Esophagus muscularis mucosa (tissue), 4 donors: ENCODE results near the gene BCAR1. TPM values are rescaled to one million over a fixed set of nuclear protein-coding genes. Genes with fewer than 3 reads are reported as not detected.

Experiments used
- DNase-seq: peaks from one replicate; pipeline ENCODE4 v3.0.0-alpha.2; 2017; ENCODE audit errors: extremely low spot score
- H3K27ac ChIP-seq, 4 donors: fragments of 200-600 bp; sonication (generic); replicated peaks in 1 of 4; 1 replicate in 3 of 4; 2 replicates in 1 of 4; pipeline ENCODE4 v1.5.1; 2016 to 2019; ENCODE audit warnings: mild to moderate bottlenecking in 1 of 4
- H3K27me3 ChIP-seq, 4 donors: fragments of 200-600 bp; sonication (generic); one replicate each; pipeline versions ENCODE4 v1.5.1 to v1.6.0; 2016 to 2019
- H3K36me3 ChIP-seq, 4 donors: fragments of 200-600 bp; sonication (generic); one replicate each; pipeline ENCODE4 v1.5.1; 2016 to 2019
- H3K4me1 ChIP-seq, 4 donors: fragments of 200-600 bp; sonication (generic); one replicate each; pipeline ENCODE4 v1.5.1; 2016 to 2019
- H3K4me3 ChIP-seq, 4 donors: fragments of 200-600 bp; sonication (generic); 1 replicate in 2 of 4; 2 replicates in 2 of 4; pipeline ENCODE4 v1.5.1; 2016 to 2019; ENCODE audit warnings: mild to moderate bottlenecking in 4 of 4, moderate library complexity in 1 of 4
- H3K9me3 ChIP-seq, 4 donors: fragments of 200-600 bp; sonication (generic); 1 replicate in 3 of 4; 2 replicates in 1 of 4; pipeline ENCODE4 v1.5.1; 2016 to 2019
- EP300 ChIP-seq: sonication (generic); formaldehyde crosslinking; IDR thresholded peaks from one replicate; pipeline ENCODE4 v1.6.1; 2017; ENCODE audit warnings: antibody characterized with exemption
- POLR2A ChIP-seq: fragments of 450-650 bp; IDR thresholded peaks from one replicate; pipeline ENCODE4 v1.6.1; 2017; ENCODE audit warnings: antibody characterized with exemption, moderate library complexity, mild to moderate bottlenecking, low read depth
- POLR2AphosphoS5 ChIP-seq, 2 donors: sonication (generic); formaldehyde crosslinking; IDR thresholded peaks; one replicate each; pipeline ENCODE4 v1.6.1; 2017; ENCODE audit warnings: antibody characterized with exemption in 2 of 2
- WGBS: methylation state at CpG from one replicate; pipeline ENCODE4 v1.1.5; 2018; 5-methylcytosine and 5-hydroxymethylcytosine counted together
- intact Hi-C: fragments of 100-400 bp; cut with DNase I; formaldehyde crosslinking; loops from one replicate; pipeline ENCODE4 v1.15.1; 2023
- total RNA-seq, 4 donors: library from RNA; depleted of rRNA; stranded (reverse); fragments of >200 nt; gene quantifications; one replicate each; pipeline versions ENCODE4 v1.1.0 to v1.2.1, GENCODE V29; 2016
- TF ChIP-seq, protein P1 (sequence below), 3 experiments: fragments of 200-600 bp in 2 of 3; fragments of 450-650 bp in 1 of 3; sonication (generic) in 2 of 3; IDR thresholded peaks; one replicate each; pipeline ENCODE4 v1.5.1; 2017 to 2019; ENCODE audit warnings: antibody characterized with exemption in 3 of 3, mild to moderate bottlenecking in 2 of 3, moderate library complexity in 1 of 3

Gene BCAR1
- total RNA-seq, 4 donors from 2014 or later = 31.6 to 67.1 (median 54.8) TPM

- WGBS = 93% methylated on average over 13 of the region's 21 CpGs
- Histone ChIP-seq H3K27ac (no peak overlapping the region), H3K4me3 (no peak overlapping the region), H3K9me3 (no peaks in the 10 kb centered on the region), H3K4me1 (no peaks in the 10 kb centered on the region), H3K27me3 (peaks cover 0 to 17% (median 0%) of the 10 kb centered on the region in 4 donors), H3K36me3 (no peaks in the 10 kb centered on the region)
- no peak for DNase-seq
- TF ChIP-seq EP300 (no peak), POLR2A (no peak), POLR2AphosphoS5 (IDR thresholded peaks at IDR 0.05) (no peak)
- TF ChIP-seq, protein P1, sequence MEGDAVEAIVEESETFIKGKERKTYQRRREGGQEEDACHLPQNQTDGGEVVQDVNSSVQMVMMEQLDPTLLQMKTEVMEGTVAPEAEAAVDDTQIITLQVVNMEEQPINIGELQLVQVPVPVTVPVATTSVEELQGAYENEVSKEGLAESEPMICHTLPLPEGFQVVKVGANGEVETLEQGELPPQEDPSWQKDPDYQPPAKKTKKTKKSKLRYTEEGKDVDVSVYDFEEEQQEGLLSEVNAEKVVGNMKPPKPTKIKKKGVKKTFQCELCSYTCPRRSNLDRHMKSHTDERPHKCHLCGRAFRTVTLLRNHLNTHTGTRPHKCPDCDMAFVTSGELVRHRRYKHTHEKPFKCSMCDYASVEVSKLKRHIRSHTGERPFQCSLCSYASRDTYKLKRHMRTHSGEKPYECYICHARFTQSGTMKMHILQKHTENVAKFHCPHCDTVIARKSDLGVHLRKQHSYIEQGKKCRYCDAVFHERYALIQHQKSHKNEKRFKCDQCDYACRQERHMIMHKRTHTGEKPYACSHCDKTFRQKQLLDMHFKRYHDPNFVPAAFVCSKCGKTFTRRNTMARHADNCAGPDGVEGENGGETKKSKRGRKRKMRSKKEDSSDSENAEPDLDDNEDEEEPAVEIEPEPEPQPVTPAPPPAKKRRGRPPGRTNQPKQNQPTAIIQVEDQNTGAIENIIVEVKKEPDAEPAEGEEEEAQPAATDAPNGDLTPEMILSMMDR (IDR thresholded peaks at IDR 0.05) = no peak
- intact Hi-C loops = no loop called here
These were observed 58.7 kb downstream of the BCAR1 start for GRCh38 chr16:75192606-75193264.

GRCh38 chr16:75189638-75190245 lies 61.7 kb downstream of the BCAR1 start:
- 88% methylated on average over 7 of the region's 8 CpGs for WGBS
- Histone ChIP-seq H3K27me3 (peaks cover 0 to 3% (median 0%) of the 10 kb centered on the region in 4 donors), H3K4me1 (no peaks in the 10 kb centered on the region), H3K36me3 (no peaks in the 10 kb centered on the region), H3K9me3 (no peaks in the 10 kb centered on the region), H3K4me3 (no peak overlapping the region), H3K27ac (no peak overlapping the region)
- intact Hi-C loops = loop anchor here (10.0 kb wide), 1 partner anchor 335 kb away; no protein-coding TSS in a partner anchor
- no peak for DNase-seq
- TF ChIP-seq, protein P1 (IDR thresholded peaks at IDR 0.05) = no peak
- TF ChIP-seq POLR2A (no peak), POLR2AphosphoS5 (IDR thresholded peaks at IDR 0.05) (no peak), EP300 (no peak)

- WGBS = 91% methylated on average over 14 of the region's 14 CpGs
- intact Hi-C loops = loop anchor here (10.0 kb wide), 1 partner anchor 336 kb away; no protein-coding TSS in a partner anchor
- no peak overlapping the region for H3K27ac ChIP-seq
- peaks cover 0 to 3% (median 0%) of the 10 kb centered on the region in 4 donors for H3K27me3 ChIP-seq
- no peak for TF ChIP-seq EP300
- TF ChIP-seq, protein P1 (IDR thresholded peaks at IDR 0.05) = no peak
- no peaks in the 10 kb centered on the region for H3K9me3 ChIP-seq
- H3K36me3 ChIP-seq = no peaks in the 10 kb centered on the region
- H3K4me1 ChIP-seq = no peaks in the 10 kb centered on the region
- no peak overlapping the region for H3K4me3 ChIP-seq
- DNase-seq = no peak
These were observed 62.5 kb downstream of the BCAR1 start for GRCh38 chr16:75188832-75189477.

- no peaks in the 10 kb centered on the region for H3K4me1 ChIP-seq
- TF ChIP-seq POLR2A = no peak
- no peaks in the 10 kb centered on the region for H3K36me3 ChIP-seq
- intact Hi-C loops = loop anchor here (10.0 kb wide), 1 partner anchor 343 kb away; no protein-coding TSS in a partner anchor
- H3K4me3 ChIP-seq = no peak overlapping the region
- WGBS = 57% methylated on average over 3 of the region's 3 CpGs
- H3K9me3 ChIP-seq = peaks cover 0 to 11% (median 7%) of the 10 kb centered on the region in 4 donors
- no peak overlapping the region for H3K27ac ChIP-seq
- H3K27me3 ChIP-seq = no peaks in the 10 kb centered on the region
- no peak for DNase-seq
These were observed 69.8 kb downstream of the BCAR1 start for GRCh38 chr16:75181630-75182029.

DNA sequence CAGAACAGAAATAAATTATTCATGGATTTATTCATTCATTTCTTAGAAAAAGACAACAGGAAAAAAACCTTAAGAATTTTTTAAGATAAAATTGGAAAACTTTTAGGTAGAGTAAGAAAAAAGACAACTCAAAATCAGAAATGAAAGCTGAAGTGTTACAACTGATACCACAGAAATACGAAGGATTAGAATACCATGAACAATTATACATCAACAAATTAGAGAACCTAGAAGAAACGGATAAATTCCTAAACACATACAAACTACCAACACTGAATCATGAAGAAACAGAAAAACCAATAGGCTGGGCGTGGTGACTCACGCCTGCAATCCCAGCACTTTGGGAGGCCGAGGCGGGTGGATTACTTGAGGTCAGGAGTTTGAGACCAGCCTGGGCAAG lies 72.2 kb downstream of the BCAR1 start:
- H3K9me3 ChIP-seq = peaks cover 0 to 21% (median 15%) of the 10 kb centered on the region in 4 donors
- whole genome bisulfite sequencing = 94% methylated on average over 6 of the region's 6 CpGs
- no peak for DNase-seq
- TF ChIP-seq POLR2AphosphoS5 (IDR thresholded peaks at IDR 0.05) = no peak
- no peak for TF ChIP-seq POLR2A
- TF ChIP-seq, protein P1 (IDR thresholded peaks at IDR 0.05) = no peak
- no peak for TF ChIP-seq EP300
- H3K36me3 ChIP-seq = no peaks in the 10 kb centered on the region
- no peak overlapping the region for H3K4me3 ChIP-seq
- H3K27ac ChIP-seq = no peak overlapping the region
- H3K4me1 ChIP-seq = no peaks in the 10 kb centered on the region
- no peaks in the 10 kb centered on the region for H3K27me3 ChIP-seq
- intact Hi-C loops = no loop called here
